HUES48 (cell line): ENCODE measurements around the gene CARD9.

ENCODE experiments used
- H3K27ac ChIP-seq: one replicate; pipeline ENCODE4 v1.7.0; 2013; ENCODE audit warnings: low read depth, low read length, inconsistent platforms
- H3K27me3 ChIP-seq: 2 replicates; pipeline ENCODE4 v1.6.1; 2013; ENCODE audit warnings: mild to moderate bottlenecking, low read length; ENCODE audit not compliant: control insufficient read depth, insufficient read depth
- H3K36me3 ChIP-seq: 2 replicates; pipeline ENCODE4 v1.6.1; 2013; ENCODE audit warnings: low read length; ENCODE audit not compliant: control insufficient read depth, insufficient read depth
- H3K4me1 ChIP-seq: 2 replicates; pipeline ENCODE4 v1.6.1; 2013; ENCODE audit warnings: mild to moderate bottlenecking, low read length; ENCODE audit not compliant: control insufficient read depth, insufficient read depth
- H3K4me3 ChIP-seq: 2 replicates; pipeline ENCODE4 v1.5.1; 2013; ENCODE audit warnings: mild to moderate bottlenecking, low read depth, low read length
- H3K9ac ChIP-seq: 2 replicates; pipeline ENCODE4 v1.6.1; 2013; ENCODE audit warnings: mild to moderate bottlenecking, low read depth, low read length, moderate library complexity
- H3K9me3 ChIP-seq: 2 replicates; pipeline ENCODE4 v1.6.1; 2013; ENCODE audit warnings: low read length; ENCODE audit not compliant: control insufficient read depth, insufficient read depth

CARD9 gene

GRCh38 chr9:136362450-136362784 lies 11.1 kb downstream of the CARD9 start:
- peaks cover 5% of the 10 kb centered on the region; the same call in 1 of the 2 replicates for H3K36me3 ChIP-seq
- H3K4me3 ChIP-seq, result no peak overlapping the region
- no peaks in the 10 kb centered on the region for H3K9me3 ChIP-seq
- H3K27ac ChIP-seq, result no peak overlapping the region
- H3K9ac ChIP-seq, result no peak overlapping the region
- H3K4me1 ChIP-seq, result peaks cover 4% of the 10 kb centered on the region; the same call in 1 of the 2 replicates
- no peaks in the 10 kb centered on the region for H3K27me3 ChIP-seq

GRCh38 chr9:136361754-136362449 lies 11.6 kb downstream of the CARD9 start:
- H3K27me3 ChIP-seq, result no peaks in the 10 kb centered on the region
- H3K27ac ChIP-seq, result no peak overlapping the region
- H3K4me3 ChIP-seq, result no peak overlapping the region
- H3K36me3 ChIP-seq, result peaks cover 5% of the 10 kb centered on the region; the same call in 1 of the 2 replicates
- peaks cover 4% of the 10 kb centered on the region; the same call in 1 of the 2 replicates for H3K4me1 ChIP-seq
- no peak overlapping the region for H3K9ac ChIP-seq
- H3K9me3 ChIP-seq, result no peaks in the 10 kb centered on the region

- Histone ChIP-seq H3K4me1 (peaks cover 4% of the 10 kb centered on the region; the same call in 1 of the 2 replicates), H3K27ac (no peak overlapping the region), H3K4me3 (no peak overlapping the region), H3K27me3 (no peaks in the 10 kb centered on the region), H3K9ac (no peak overlapping the region), H3K36me3 (peaks cover 5% of the 10 kb centered on the region; the same call in 1 of the 2 replicates), H3K9me3 (no peaks in the 10 kb centered on the region)
Measured at GRCh38 chr9:136361047-136361753, 12.3 kb downstream of the CARD9 start.

- H3K9ac ChIP-seq, result no peak overlapping the region
Measured at GRCh38 chr9:136359774-136360718, 13.4 kb downstream of the CARD9 start.

GRCh38 chr9:136358888-136359287 lies 14.6 kb downstream of the CARD9 start:
- Histone ChIP-seq H3K4me3 (no peak overlapping the region), H3K9ac (no peak overlapping the region), H3K27me3 (no peaks in the 10 kb centered on the region), H3K9me3 (no peaks in the 10 kb centered on the region), H3K36me3 (peaks cover 5% of the 10 kb centered on the region; the same call in 1 of the 2 replicates), H3K27ac (no peak overlapping the region), H3K4me1 (no peaks in the 10 kb centered on the region)

More at GRCh38 chr9:136359774-136360718, 13.4 kb downstream of the CARD9 start:
- peaks cover 5% of the 10 kb centered on the region; the same call in 1 of the 2 replicates for H3K36me3 ChIP-seq
- no peaks in the 10 kb centered on the region for H3K9me3 ChIP-seq
- peaks cover 4% of the 10 kb centered on the region; the same call in 1 of the 2 replicates for H3K4me1 ChIP-seq
- no peaks in the 10 kb centered on the region for H3K27me3 ChIP-seq
- H3K27ac ChIP-seq, result no peak overlapping the region
- H3K4me3 ChIP-seq, result no peak overlapping the region

- no peaks in the 10 kb centered on the region for H3K27me3 ChIP-seq
- no peaks in the 10 kb centered on the region for H3K4me1 ChIP-seq
- H3K27ac ChIP-seq, result no peak overlapping the region
- no peaks in the 10 kb centered on the region for H3K9me3 ChIP-seq
- H3K36me3 ChIP-seq, result peaks cover 5% of the 10 kb centered on the region; the same call in 1 of the 2 replicates
- no peak overlapping the region for H3K9ac ChIP-seq
- no peak overlapping the region for H3K4me3 ChIP-seq
Measured at GRCh38 chr9:136358016-136358415, 15.5 kb downstream of the CARD9 start.

GRCh38 chr9:136357202-136357725 lies 16.2 kb downstream of the CARD9 start:
- no peaks in the 10 kb centered on the region for H3K27me3 ChIP-seq
- no peak overlapping the region for H3K9ac ChIP-seq
- no peak overlapping the region for H3K4me3 ChIP-seq
- H3K4me1 ChIP-seq, result no peaks in the 10 kb centered on the region
- no peaks in the 10 kb centered on the region for H3K9me3 ChIP-seq
- no peak overlapping the region for H3K27ac ChIP-seq
- H3K36me3 ChIP-seq, result peaks cover 5% of the 10 kb centered on the region; the same call in 1 of the 2 replicates

GRCh38 chr9:136355616-136356557 lies 17.6 kb downstream of the CARD9 start:
- H3K4me3 ChIP-seq, result no peak overlapping the region
- no peaks in the 10 kb centered on the region for H3K27me3 ChIP-seq
- H3K4me1 ChIP-seq, result no peaks in the 10 kb centered on the region
- no peak overlapping the region for H3K27ac ChIP-seq
- no peaks in the 10 kb centered on the region for H3K9me3 ChIP-seq
- no peaks in the 10 kb centered on the region for H3K36me3 ChIP-seq
- no peak overlapping the region for H3K9ac ChIP-seq

- Histone ChIP-seq H3K9ac (no peak overlapping the region), H3K4me1 (no peaks in the 10 kb centered on the region), H3K4me3 (no peak overlapping the region), H3K27ac (no peak overlapping the region), H3K9me3 (no peaks in the 10 kb centered on the region), H3K27me3 (no peaks in the 10 kb centered on the region), H3K36me3 (no peaks in the 10 kb centered on the region)
Measured at GRCh38 chr9:136354592-136355085, 18.8 kb downstream of the CARD9 start.
